Activated CD4-positive, CD25-positive, alpha-beta regulatory T cell (primary cell): ENCODE data around the gene FGGY.
"Not testable (repeated sequence)": the region's sequence is repeated elsewhere in the genome, so short reads cannot be mapped to it uniquely, and the experiment has no call there.

ENCODE experiments used
- DNase-seq, 4 experiments: peaks; one replicate each; lab custom pipeline; 2025; lab: John Stamatoyannopoulos, UW

Gene FGGY

GRCh38 chr1:59735927-59736326 lies 439.0 kb downstream of the FGGY start:
- not testable (repeated sequence) for DNase-seq

DNA sequence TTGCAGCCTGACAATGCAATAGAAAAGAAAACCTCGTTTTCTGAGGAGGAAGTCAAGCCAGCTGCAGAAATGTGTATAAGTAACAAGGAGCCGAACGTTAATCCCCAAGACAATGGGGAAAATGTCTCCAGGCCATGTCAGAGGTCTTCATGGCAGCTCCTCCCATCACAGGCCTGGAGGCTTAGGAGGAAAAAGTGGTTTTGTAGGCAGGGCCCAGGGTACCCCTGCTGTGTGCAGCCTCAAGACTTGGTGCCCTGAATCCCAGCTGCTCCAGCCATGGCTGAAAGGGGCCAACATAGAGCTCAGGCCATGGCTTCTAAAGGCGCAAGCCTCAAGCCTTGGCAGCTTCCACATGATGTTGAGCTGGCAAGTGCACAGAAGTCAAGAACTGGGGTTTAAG lies 439.9 kb downstream of the FGGY start:
- DNase-seq = no peak

- DNase-seq = no peak
Measured at GRCh38 chr1:59737638-59738037, 440.7 kb downstream of the FGGY start.

- DNase-seq = no peak
Measured at GRCh38 chr1:59738152-59738551, 441.3 kb downstream of the FGGY start.

- no peak for DNase-seq
Measured at GRCh38 chr1:59738591-59739015, 441.7 kb downstream of the FGGY start.

GRCh38 chr1:59739111-59739510 lies 442.2 kb downstream of the FGGY start:
- DNase-seq = no peak

DNA sequence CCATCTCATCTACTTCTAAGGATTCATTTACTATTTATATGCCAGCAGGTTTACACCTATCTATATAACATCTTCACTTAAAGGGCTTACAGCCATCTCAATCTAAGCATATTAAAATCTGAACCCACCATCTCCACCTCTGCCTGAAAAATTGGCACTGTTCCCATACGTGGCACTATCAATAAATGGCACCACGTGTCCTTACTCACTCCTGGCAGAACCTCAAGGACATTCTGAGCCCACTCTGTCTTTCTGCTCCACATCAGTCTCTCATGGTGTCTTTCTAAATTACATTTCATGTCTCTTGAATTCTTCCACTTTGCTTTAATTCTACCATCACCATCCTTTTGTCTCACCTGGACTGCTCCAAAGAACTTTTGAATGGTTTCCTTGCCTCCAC lies 445.6 kb downstream of the FGGY start:
- no peak for DNase-seq

DNA sequence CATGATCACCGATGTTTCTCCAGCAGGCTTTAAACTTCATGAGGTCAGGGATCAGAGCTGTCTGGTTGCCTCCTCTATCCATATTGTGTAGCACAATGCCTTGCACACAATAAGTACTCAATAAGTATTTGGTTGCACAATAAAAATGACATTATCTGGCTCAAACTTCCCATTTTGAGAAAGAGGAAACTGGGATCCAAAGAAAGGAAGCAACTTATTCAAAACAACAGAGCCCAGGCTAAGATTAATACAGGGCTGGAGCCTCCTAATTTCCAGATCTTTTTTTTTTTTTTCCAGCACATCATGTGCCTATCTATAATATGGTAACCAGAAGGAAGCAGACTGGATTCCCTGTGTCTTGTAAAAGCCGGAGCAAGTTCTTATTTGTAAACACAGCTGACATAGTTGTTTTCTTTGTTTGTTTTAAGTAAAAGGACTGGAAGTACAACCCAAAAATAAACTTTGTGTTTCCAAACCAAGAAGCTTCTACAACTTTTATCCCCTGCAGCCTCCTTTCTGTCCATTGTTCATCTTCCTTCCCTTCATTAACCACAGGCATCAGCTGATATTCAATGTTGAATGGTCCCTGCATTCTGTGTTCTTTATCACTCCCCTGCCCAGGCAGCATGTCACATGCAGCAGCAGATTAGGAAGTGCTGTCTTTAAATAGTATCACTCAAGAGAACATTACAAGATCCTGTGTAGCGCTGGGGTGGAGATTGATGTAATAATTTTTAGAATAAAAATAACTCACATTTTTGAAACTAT lies 446.6 kb downstream of the FGGY start:
- no peak for DNase-seq

DNA sequence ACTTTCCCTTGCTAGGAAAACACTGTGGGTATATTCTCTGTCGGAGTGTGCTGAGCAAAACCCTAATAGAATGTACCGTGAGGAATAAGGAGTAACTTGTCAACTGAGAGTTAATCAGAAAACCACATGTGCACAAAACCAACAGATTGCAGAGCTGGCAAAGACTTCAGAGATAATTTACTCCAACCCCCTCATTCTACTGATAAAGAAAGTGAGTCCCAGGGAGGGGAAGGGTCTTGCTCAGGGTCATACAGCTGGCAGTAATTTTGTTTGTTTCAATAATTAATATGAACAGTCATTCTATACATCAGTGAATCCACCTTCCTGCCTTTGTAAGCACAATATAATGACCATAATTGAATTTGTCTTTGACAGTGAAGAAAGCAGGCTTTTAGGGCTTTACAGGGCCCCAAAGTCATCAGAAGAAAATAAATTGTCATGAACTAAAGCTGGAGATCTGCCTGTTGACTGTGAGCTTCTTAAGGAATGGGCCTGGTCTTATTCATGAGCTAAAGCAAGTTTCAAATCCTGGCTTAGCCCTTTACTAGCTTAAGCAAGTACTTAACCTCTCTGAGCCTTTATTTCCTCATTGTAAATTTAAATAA lies 450.6 kb downstream of the FGGY start:
- DNase-seq = no peak

GRCh38 chr1:59748123-59748522 lies 451.2 kb downstream of the FGGY start:
- no peak for DNase-seq

- no peak for DNase-seq
Measured at GRCh38 chr1:59750328-59751003, 453.6 kb downstream of the FGGY start.

- no peak for DNase-seq
Measured at GRCh38 chr1:59751004-59751395, 454.1 kb downstream of the FGGY start.

DNA sequence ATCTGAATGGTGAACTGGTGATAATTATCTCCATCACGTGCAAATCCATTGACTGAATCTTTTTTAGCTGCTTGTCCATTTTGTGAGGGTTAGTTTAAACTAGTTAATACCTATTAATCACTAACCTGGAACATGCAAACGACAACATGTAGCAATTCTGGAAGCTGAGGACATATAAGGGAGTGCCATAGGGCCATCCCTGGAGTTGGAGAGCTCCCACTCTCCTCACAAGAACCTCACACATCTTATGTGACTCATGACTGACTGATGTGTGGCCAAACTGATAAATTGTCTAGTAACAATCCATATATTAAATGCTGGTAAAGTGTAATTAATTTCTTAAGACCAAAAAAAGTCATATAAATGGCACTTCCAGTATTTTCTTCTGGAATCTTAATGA lies 454.9 kb downstream of the FGGY start:
- DNase-seq = no peak

GRCh38 chr1:59752556-59753414 lies 455.9 kb downstream of the FGGY start:
- DNase-seq = no peak

GRCh38 chr1:59755069-59755685 lies 458.3 kb downstream of the FGGY start:
- DNase-seq = no peak

DNA sequence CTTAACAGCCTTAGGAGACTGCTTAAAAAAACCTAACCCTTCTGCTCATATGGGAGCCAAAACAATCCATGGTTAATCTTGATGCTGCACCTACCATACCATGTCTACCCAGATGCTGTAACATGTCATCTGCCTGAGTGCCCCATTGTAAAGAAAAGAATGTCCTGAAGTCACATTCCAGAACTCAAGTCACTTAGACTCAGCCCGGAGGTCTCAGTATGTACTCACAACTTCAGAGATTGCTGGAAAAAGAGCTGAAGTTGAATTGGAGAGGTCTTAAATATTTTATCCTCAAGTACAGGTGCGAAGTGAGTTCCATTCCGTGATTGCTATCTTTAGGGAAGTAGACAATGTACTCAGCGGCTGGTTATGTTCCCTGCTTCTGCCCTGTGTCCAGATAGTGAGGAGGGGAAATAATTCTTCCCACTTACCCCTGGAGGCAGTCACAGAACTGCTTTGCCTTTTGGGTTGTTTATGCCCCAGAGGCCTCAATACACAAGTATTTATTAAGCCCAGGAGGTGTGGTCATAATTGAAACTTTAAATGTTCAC lies 460.4 kb downstream of the FGGY start:
- DNase-seq = no peak

DNA sequence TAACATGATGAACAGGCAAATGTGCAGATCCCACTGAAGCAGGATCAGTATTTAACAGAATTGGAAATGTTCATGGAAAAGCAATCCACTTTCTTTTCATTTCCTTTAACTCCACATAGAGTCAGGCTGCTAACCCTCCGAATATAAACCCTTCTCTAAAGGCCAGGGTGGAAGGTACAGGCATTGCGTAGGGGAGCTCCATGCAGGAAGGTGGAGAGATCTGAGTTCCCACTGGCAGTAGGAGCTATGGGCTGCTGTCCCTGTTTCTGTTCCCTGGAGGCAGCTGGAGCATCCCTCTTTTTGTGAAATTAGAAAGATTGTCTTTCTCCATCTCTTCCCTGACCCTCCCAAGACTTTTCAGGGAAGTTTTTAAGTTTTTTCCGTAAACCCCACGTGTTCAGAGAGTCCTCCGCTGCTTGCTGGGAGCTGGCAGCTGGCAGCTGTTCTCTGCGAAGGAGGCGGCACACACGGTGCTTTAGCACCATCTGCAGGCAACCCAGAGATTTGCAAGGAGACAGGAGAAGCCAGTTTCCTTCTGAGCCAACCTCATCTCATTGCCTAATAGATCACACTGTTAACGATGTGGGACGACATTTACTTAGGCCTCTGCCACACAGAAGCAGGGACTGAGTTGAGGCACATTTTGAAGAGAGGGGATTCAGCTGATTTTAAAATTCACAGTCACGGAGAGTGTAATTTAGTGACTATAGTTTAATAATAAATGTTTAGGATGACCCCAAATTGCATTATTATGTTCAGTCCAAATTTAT lies 462.4 kb downstream of the FGGY start:
- peak; percentile 17 to 43 (median 27) for DNase-seq

DNA sequence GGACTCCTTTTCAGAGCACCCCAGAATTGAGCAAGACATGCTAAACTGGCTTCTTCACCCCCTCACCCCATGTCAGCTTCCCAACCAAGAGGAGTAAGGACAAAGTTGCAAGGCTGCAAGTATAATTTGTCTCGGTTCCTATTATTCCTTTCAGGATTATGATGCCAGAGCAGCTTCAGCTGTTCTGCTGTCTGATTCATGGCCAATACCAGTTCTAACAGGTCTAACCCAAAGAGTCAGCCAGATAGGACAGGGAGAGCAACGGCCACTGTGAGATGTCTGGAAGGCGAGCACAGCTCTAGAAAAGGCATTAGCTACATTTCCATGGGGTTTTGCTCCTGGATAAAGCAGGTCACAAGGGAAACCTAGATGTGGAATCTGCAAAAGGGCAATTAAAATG lies 464.5 kb downstream of the FGGY start:
- no peak for DNase-seq

- DNase-seq = no peak
Measured at GRCh38 chr1:59763418-59763817, 466.5 kb downstream of the FGGY start.

DNA sequence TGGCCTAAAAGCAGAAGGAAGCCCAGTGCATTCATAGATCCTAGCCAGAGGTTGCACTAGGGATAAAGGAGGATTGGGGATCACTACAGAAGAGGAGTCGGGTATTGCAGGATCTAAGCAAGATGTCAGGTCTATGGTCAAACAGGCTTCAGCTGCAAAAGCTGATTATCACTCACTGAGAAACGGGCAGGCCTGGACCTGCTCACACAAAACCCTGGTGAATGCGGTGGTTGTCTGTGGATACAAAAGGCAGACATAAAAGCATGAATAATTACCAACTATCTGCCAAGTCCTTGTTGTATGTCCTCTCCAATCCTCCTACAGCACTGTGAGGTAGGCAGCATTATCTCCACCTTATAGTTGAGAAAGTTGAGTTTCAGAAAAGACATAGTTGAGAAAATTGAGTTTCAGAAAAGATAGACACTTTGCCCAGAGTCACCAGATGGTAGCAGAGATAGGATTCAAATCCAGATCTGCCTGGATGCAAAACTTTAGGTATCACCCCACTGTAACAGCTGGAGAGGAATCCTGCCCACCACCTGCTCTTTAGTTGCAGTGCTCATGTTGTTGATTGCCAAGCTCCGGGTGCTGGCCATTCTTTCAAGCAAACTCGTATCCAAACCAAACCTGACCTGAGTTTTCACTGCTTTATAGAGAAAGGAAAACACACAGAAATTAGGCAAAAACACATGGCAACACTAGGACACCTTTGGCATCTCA lies 468.3 kb downstream of the FGGY start:
- DNase-seq = no peak
